GM10266 (cell line): ENCODE data around the gene TMEM215.

Experiments
- DNase-seq: peaks from one replicate; pipeline ENCODE4 v3.0.0; 2012; ENCODE audit errors: extremely low spot score
- CTCF ChIP-seq: IDR thresholded peaks from 2 replicates; pipeline ENCODE4 v1.5.1; 2012; ENCODE audit warnings: mild to moderate bottlenecking, low read depth; ENCODE audit not compliant: control insufficient read depth, insufficient read depth; ENCODE audit errors: missing control alignments

TMEM215 gene

GRCh38 chr9:32828861-32829260, 45.5 kb downstream of the TMEM215 start:
- no peak for DNase-seq
- TF ChIP-seq CTCF: no peak

GRCh38 chr9:32832346-32832745, 49.0 kb downstream of the TMEM215 start:
- TF ChIP-seq CTCF: no peak

More at GRCh38 chr9:32832346-32832745, 49.0 kb downstream of the TMEM215 start:
- no peak for DNase-seq
